WTC11 (cell line): Measurements from ENCODE around the gene ALG6.

Experiments
- CTCF ChIP-seq: fragments of 200-600 bp; IDR thresholded peaks from 2 replicates; pipeline ENCODE4 v1.8.0; 2022; ENCODE audit warnings: antibody characterized with exemption
- NR2C2 ChIP-seq: sonication (generic); formaldehyde crosslinking; IDR thresholded peaks from 2 replicates; pipeline ENCODE4 v1.8.0; 2022; ENCODE audit warnings: mild to moderate bottlenecking, missing genetic modification reagents
- STAT6 ChIP-seq: sonication (generic); formaldehyde crosslinking; conservative IDR thresholded peaks from 2 replicates; pipeline ENCODE4 v1.8.1; 2023; ENCODE audit warnings: mild to moderate bottlenecking, low read depth, missing genetic modification reagents, moderate library complexity
- TEAD4 ChIP-seq: sonication (generic); formaldehyde crosslinking; IDR thresholded peaks from 2 replicates; pipeline ENCODE4 v1.8.0; 2022; ENCODE audit warnings: mild to moderate bottlenecking, missing genetic modification reagents

GRCh38 chr1:63317817-63318152 is 49.6 kb upstream of the ALG6 start:
- no peak for TF ChIP-seq CTCF
- no peak for TF ChIP-seq TEAD4
- no peak for TF ChIP-seq STAT6 (CRISPR knock-in tag)
- TF ChIP-seq NR2C2, result no peak
